Ishikawa (cell line): ENCODE measurements around the gene NAALADL1.

Experiments used
- CEBPB ChIP-seq: IDR thresholded peaks from 2 replicates; pipeline ENCODE4 v1.6.1; 2012
- CREB1 ChIP-seq: IDR thresholded peaks from 2 replicates; pipeline ENCODE4 v1.6.1; 2012; ENCODE audit warnings: low read depth
- EGR1 ChIP-seq: IDR thresholded peaks from 2 replicates; pipeline ENCODE4 v1.6.1; 2012
- EP300 ChIP-seq: IDR thresholded peaks from 2 replicates; pipeline ENCODE4 v1.6.1; 2012; ENCODE audit warnings: borderline replicate concordance
- FOXM1 ChIP-seq: IDR thresholded peaks from 2 replicates; pipeline ENCODE4 v1.6.1; 2012; ENCODE audit warnings: low read depth, borderline replicate concordance
- MAX ChIP-seq: IDR thresholded peaks from 2 replicates; pipeline ENCODE4 v1.6.1; 2012
- NFIC ChIP-seq: IDR thresholded peaks from 2 replicates; pipeline ENCODE4 v1.6.1; 2012
- RAD21 ChIP-seq: IDR thresholded peaks from 2 replicates; pipeline ENCODE4 v1.6.1; 2012; ENCODE audit warnings: low read depth
- REST ChIP-seq: IDR thresholded peaks from 2 replicates; pipeline ENCODE4 v1.6.1; 2012; ENCODE audit warnings: low read depth, mild to moderate bottlenecking
- TAF1 ChIP-seq: IDR thresholded peaks from 2 replicates; pipeline ENCODE4 v1.6.1; 2012; ENCODE audit warnings: low read depth, mild to moderate bottlenecking
- TCF12 ChIP-seq: IDR thresholded peaks from 2 replicates; pipeline ENCODE4 v1.6.1; 2012; ENCODE audit warnings: low read depth
- TEAD4 ChIP-seq: IDR thresholded peaks from 2 replicates; pipeline ENCODE4 v1.6.1; 2012
- USF1 ChIP-seq: IDR thresholded peaks from 2 replicates; pipeline ENCODE4 v1.6.1; 2012
- YY1 ChIP-seq: IDR thresholded peaks from 2 replicates; pipeline ENCODE4 v1.6.1; 2012; ENCODE audit warnings: low read depth
- ZBTB7A ChIP-seq: IDR thresholded peaks from 2 replicates; pipeline ENCODE4 v1.6.1; 2012; ENCODE audit warnings: low read depth

Gene NAALADL1

GRCh38 chr11:65083834-65084597 lies 25.7 kb upstream of the NAALADL1 start, which contains the start of the genes CDCA5 and ZFPL1:
Gene CDCA5 (minus strand): TSS chr11:65084040. CDS start chr11:65083978, 62 bp downstream.
Gene ZFPL1 (plus strand): TSS chr11:65084222. CDS start chr11:65084699, 477 bp downstream.
- TF ChIP-seq RAD21 (no peak), NFIC (peak; percentile 37; the same call in 1 of the 2 replicates), TCF12 (peak; percentile 72), EP300 (peak; percentile 62), USF1 (peak; percentile 37; the same call in 1 of the 2 replicates), EGR1 (no peak), ZBTB7A (peak; percentile 63; the same call in 1 of the 2 replicates), MAX (peak; percentile 79), CREB1 (peak; percentile 98), FOXM1 (peak; percentile 69; the same call in 1 of the 2 replicates), CEBPB (no peak), YY1 (peak; percentile 64; the same call in 1 of the 2 replicates), TEAD4 (0 out of 2 replicates have a peak, but pooled peaks have one; percentile 18), TAF1 (peak; percentile 78), REST (0 out of 2 replicates have a peak, but pooled peaks have one; percentile 19)

- TF ChIP-seq FOXM1 = no peak
- TF ChIP-seq TEAD4 = no peak
- TF ChIP-seq TAF1 = no peak
- TF ChIP-seq REST = no peak
Measured at GRCh38 chr11:65083134-65083833, 24.9 kb upstream of the NAALADL1 start.

GRCh38 chr11:65078786-65079342 lies 20.5 kb upstream of the NAALADL1 start:
- TF ChIP-seq YY1 (peak; percentile 47; the same call in 1 of the 2 replicates), EP300 (no peak)

GRCh38 chr11:65078151-65078550 lies 19.8 kb upstream of the NAALADL1 start:
- TF ChIP-seq TAF1 = no peak
- TF ChIP-seq RAD21 = peak; percentile 41

GRCh38 chr11:65077451-65077850 lies 19.1 kb upstream of the NAALADL1 start:
- TF ChIP-seq NFIC = no peak
- TF ChIP-seq FOXM1 = no peak

GRCh38 chr11:65072631-65072966 lies 14.2 kb upstream of the NAALADL1 start:
- TF ChIP-seq YY1 = no peak
- TF ChIP-seq REST = no peak
- no peak for TF ChIP-seq CREB1
- TF ChIP-seq RAD21 = no peak
- TF ChIP-seq EP300 = no peak
- no peak for TF ChIP-seq MAX
- TF ChIP-seq NFIC = no peak
- no peak for TF ChIP-seq TEAD4
- no peak for TF ChIP-seq ZBTB7A
- no peak for TF ChIP-seq USF1
- no peak for TF ChIP-seq TAF1
